NOMO-1 treated with dmso at 0.1 percent for 144 hours (cell line): ENCODE results near the gene CACHD1.

Experiments
- DNase-seq: peaks from one replicate; lab custom pipeline; 2025; ENCODE audit not compliant: unreplicated experiment; lab: John Stamatoyannopoulos, UW

The CACHD1 gene

DNA sequence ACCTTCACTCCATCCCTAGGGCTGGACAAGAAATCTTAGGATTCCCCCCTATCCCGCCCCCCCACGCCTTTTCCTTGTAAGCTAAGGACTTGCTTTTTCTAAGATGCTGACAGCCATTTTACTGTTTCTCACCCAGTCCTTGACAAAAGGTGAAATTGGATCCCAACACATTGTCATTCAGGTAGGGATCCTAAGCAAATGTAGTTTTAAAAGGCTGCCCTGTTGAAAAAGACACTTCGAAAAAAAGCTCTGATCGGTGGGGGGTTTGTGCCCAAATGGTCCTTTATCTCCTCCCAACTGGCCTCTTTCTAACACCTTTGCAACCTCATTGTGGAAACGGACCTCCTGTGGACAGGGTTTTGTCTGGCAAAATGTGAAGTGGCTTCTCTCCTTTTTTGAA, 2.9 kb downstream of the CACHD1 start:
- no peak for DNase-seq

DNA sequence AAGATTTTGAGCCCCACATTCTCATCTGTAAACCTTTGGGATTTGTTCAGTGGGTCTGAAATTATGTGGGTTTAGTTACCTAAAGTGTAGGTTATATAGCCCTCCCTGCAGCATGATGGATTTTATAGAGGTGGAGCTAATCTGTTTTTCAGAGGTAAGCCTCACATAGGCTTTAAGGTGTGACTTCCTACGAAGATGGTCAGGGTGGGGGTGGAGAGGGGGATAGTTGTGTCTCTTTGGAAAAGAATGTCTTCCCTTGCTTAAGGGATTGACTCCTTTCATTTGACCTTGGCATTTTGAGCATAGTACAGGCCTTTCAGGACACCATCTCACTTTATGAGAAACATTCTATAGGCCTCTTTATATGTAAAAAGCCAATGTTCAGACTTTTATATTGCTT, 3.4 kb downstream of the CACHD1 start:
- no peak for DNase-seq

DNA sequence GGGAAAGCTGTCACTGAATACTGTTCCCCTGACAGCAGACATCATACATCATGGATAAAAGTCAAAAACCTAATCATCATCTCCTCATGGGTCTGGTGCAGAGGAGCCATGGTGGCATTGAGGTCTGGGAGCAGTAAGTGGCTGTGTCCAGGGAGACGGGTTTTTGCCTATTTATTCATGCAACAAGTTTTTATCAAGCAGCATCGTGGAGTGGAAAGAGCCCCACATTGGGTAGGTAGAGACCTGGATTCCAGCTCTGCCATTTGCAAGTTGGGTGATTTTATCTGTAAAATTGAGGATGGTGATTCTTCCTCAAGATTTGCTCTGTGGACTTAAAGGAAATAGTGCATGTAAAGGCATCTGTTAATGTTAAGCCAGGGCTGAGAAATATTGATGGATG, 4.2 kb downstream of the CACHD1 start:
- no peak for DNase-seq

DNA sequence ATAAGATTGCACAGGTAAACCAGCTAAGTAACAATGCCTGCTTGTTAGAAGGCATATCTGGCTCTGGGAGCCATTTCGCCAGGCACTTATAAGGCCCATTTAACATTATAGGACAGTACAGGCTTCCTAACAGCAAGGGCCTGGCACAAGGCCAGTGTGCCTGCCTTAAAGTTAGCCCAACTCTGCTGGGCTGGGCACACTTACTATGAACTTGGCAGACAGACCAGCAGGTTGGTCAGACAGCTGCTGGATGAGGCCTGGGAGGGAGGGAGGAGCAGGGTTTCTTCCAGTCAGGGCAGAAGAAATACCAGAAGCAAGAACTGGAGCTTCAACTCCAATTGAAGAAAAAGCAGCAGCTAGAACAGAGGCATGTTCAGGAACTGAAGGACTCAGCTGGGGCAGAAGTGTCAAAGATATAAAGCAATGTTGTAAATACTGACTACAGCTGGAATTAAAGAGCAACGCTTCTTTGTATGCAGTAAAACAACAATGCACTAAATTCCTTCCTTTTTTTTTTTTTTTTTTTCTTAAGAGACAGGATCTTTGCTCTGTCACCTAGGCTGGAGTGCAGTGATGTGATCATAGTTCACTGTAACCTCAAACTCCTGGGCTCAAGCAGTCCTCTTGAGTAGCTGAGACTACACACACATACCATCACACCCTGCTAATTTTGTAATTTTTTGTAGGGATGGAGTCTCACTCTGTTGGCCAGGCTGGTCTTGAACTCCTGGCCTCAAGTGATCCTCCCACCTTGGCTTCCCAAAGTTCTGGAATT, 4.9 kb downstream of the CACHD1 start:
- DNase-seq = no peak

DNA sequence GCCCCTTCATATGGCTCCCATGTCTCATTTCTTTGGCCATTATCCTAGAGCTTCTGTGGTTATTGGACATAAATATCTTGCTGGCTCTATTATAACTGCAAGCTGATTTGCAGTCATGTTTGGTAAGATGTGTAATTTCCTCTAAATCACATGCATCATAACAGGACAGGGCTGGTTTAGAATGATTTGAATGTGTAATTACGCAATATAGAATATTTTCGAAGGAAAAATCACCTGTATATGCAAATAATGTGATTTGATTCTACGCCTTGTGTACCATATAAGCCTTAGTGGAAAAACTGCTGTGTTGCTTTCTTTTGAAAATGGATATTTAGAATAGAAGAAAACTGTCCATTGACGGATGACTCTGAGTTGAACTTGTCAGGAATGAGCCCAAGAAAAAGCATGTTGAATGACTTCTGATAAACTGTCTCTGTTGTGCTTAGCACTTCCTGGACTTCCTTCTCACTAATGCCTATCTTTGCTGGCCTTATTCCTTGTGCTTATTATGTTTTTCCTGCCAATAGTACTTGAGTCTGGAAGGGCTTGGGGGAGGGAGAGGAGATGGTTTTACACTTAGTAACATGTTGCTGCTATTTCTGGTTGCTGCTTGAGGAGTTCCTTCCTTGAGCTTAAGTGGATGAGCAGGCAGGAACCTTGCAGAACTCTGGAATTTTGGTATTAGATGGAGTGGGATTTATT, 6.5 kb downstream of the CACHD1 start:
- no peak for DNase-seq

DNA sequence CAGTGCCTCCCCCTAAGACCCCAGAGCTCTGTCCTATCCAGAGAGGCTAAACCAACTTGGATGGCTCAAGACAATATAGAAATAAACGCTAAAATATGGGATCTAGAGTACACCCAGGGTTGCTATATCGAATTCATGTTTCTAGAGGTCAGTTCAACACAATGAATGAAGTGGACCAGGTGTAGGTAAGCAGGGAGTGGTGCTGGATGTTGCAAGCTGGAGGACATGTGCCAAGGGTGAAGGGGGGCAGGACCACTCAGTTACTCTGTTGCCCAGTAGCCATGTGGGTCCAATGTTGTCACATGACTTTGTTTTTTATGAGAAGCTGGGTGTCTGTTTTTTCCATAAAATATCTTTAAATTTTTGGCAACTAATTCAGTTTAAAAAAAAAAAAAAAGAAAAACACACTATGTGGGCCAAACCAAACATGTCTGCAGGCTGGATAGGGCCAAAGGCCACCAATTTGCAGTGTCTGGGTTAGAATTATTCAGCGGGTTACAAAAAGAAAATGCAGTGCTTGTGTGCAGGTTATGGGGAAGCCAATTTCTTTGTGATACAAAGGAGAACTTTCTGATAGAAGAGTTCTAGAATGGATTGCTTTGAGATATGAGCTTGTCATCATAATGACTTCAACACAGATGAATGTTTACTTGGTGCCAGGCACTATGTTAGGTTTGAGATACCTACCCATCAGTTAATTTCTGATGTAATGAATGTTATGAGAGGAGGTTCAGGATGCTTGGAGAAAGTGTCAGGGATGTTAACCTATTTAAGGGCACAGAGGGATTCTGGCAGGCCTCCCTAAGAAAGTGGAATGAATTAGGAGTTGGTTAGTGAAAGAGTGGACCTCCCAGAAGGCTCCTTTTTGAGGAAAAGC, 8.9 kb downstream of the CACHD1 start:
- no peak for DNase-seq

DNA sequence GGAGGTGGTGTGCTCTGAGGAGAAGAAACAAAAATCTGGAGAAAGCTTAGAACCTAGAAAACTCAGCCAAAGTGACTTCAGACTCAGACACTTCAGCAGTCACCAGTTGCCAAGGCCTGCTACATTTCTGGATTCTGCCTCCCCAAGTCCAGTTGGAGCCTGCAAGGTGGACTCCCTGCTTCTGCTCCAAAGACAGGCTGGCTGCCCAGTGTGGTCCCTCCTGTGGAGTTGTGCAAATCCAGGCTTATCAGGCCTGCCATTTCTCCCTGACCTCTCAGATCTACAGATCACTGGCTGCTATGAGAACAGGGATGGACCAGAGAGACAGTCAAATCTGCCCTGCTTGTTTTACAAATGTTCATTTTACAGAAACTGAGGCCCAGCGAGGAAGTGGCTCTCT, 9.9 kb downstream of the CACHD1 start:
- DNase-seq = no peak

DNA sequence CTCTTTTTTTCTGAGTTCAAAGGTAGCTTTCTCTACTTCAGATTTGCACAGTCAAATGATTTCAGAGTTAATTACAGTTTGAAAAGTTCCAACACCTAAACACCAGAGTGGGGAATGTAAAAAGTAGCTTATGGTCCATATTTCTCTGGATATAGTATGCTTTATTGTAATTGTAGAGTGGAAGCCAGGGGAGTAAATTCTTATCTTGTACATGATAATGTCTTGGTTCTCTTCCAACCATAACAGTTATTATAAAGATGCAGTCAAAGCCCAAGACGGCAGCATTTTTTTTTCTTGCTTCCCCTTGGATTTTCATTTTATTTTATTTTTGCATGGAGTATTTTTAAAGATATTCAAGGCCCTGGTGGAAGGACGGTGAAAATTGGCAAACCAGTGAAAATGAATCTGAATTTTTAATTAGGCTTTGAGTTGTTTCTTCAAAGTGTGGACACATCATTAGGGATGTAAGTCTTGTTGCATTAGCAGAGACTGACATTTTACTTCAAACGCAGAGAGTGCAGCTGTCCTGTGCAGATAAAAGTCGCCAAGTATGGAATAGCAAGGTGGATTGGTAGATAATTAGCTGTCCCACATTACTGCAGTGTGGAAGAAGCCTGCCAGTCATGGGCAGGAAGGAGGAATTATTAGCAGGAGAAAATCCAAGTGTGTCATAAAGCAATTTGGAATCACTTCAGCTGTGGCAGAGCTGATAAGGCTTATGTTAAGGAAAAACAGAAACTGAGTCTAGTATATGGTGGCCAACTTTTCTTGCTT, 11.3 kb downstream of the CACHD1 start:
- no peak for DNase-seq

DNA sequence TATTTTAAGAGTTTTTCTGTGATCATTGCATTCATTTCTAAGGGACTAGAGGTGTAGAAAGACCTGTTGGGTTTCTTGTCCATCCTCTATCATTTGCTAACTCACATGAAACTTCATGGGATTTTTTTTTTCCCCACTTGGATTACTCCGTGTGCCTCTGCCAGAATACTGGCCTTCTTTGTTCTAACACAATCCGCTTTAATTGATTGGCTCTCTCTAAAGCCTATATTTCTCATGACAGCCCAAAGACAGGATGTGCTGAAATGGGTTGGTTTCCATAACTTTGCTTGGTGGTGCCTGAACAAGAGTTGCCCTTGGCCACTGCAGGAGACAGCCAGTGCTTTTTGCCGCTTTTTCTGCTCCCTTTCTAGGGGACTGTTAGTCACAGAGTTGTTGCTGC, 12.2 kb downstream of the CACHD1 start:
- DNase-seq = no peak

DNA sequence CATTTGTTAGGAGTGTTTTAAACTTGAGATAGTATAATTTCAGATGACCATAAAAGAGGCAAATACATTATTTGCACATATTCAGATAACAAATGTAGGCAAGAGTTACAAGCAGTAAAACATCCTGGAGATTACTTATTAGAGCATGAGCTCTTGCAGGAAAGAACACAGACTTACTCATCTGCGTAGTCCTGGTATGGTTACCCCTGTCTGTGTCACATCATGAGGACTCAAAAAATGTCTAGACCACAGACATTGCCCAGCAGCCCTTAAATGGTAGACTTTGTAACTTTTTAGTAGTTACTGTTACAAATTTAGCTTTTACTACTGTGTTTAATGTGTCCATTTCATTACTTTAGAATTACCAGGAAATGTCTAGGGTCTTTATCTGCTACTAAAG, 12.8 kb downstream of the CACHD1 start:
- no peak for DNase-seq

DNA sequence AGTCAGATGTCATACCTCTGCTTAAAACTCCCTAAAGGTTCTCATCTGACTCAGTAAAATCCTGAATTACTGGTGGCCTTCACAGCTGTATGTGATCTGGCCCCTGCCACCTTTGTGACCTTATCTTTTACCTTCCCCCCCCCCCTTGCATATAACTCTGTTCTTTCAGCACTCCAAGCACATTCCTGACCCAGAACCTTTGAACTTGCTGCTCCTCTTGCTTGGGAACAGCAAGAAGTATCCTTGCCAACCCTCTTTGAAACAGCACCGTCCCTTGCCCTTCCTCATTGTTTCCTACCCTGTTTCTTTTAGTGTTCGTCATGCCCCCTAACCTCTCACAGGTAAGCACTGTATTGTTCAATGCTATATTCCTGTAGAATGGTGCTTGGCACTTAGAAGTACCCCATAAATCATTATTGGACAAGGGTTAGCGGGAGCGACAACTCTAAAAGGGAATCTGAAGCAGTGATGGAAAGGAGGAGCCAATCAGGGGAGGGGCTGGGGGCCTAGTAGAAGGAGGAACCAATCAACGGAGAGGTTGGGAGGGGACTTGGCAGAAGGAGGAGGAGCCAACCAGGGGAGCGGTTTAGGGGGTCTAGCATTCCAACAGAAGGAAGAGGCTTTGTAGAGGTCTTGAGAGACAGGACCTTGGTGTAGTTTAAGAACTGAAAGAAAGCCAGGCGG, 13.9 kb downstream of the CACHD1 start:
- DNase-seq = no peak

DNA sequence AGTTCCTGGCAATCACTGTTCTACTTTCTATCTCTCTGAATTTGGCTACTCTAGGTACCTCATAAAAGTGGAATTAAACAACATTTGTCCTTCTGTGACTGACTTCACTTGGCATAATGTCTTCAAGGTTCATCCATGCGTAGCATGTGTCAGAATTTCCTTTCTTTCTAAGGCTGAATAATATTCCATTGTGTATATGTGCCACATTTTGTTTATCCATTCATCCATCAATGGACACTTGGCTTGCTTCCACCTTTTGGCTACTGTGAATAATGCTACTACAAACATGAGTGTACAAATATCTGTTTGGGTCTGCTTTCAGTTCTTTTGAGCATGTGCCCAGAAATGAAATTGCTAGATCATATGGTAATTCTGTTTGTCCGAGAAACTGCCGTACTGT, 14.7 kb downstream of the CACHD1 start:
- DNase-seq = no peak

DNA sequence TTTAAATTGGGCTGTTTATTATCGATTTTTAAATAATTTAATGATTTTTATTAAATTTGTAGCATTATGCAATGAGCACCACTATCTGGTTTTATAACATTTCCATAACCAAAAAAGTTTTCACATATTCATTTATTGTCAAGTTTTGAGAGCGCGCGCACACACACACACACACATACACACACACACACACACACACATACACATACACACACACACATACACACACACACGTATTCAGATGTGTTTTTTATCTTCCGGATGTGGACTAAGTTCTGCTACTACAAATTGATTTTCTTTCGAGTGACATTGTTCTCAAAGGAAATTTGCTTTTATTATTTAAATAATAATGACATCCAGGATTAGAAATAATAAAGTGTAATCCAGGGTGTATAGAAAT, 16.3 kb downstream of the CACHD1 start:
- DNase-seq = no peak

DNA sequence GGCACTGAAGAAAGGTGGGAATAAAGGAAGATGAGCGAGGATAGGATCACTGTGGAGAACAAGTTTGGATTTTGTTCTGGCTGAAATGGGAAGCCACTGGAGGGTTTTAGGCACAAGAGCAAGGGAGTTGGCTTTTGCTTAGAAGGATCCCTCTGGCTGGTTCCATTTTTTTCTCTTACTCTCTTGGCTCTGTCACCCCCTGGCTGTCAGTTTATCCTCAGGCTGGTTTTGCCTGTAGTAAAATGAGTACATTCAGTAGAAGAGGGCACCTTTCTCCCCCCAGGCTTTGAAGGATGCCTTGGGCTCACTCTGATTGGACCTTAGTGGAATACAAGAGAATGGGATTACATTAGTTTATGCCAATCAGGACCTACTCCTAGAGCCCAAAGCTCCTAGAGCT, 17.1 kb downstream of the CACHD1 start:
- no peak for DNase-seq

DNA sequence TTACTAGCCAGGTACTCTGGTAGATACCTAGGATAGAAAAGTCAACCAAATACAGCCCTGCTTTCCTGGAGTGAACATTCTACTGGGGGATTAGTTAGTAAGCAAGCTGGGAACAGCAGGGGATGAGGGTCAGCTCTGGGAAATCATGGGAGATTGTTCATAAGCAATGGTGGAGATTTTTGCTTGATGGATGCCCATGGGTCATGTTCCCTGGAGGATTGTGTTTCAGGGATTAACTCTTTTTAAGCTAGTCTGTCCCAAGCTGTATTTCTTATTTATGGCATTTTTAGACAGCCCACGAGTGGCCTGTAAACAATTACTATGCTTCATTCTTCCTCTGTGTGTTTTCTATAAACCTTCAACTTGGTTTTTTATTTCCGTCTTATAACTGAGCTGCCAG, 18.9 kb downstream of the CACHD1 start:
- no peak for DNase-seq

DNA sequence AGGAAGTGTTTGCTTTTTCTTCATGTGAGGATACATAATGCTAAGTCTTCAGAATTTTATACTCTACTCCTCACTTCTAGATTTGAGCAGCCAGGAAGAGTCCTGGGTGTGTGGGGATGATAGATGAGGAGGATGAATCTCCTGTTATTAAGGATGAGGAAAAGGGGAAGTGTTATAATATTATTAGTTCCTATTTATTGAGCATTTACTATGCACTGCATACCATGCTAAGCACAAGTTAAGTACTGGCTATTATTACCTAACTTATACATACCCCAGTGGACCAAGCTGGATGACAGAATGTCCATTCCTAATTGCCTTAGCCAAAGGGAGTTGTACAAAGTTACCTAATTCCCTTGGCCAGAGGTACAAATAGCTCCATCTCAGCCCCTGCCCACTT, 19.8 kb downstream of the CACHD1 start:
- no peak for DNase-seq

DNA sequence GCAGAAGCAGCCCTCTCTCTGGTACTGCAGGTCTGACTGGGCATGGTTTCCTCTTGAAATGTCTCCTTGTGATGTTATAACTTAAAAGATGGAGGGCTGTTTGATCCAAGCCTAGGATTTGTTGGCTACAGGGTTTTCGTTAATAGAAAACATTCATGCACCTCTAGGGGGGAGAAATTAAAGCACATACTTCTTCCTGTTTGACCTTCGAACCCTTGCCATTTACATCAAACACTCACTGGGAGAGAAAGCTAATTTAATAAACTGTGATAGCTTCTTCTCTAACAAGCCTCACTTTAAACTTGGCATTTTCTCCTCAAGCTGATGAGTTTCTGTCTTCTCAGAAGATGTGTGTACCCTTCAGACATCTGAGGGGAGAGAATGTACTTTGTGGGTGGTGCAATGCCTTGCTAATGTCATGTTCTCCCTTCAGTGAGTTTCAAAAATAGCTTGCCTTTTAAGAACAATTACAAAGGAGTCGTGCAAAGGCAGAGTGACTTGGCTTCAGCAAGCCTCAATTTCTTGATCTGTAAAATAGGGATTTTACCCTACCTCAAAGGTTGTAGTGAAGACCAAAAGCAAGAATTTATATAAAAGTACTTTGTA, 20.4 kb downstream of the CACHD1 start:
- no peak for DNase-seq

DNA sequence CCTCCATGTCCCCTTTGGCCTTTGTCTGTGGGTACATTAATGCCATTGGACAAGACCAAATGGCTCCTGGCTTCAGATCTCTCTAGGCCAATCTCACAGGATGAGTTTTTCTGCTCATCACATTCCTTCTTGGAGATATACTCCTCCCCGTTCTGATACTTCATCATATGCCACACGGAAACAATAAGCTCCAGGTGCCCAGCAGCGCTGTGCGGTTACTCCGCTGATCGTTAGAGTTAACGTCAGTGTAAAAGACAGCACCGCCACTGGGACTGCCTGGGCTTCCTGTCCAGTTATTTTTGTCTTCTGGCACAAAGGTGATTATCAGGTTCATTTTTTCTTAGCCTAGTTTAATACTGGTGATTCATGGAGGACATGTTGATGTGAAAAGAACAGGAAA, 22.5 kb downstream of the CACHD1 start:
- no peak for DNase-seq

DNA sequence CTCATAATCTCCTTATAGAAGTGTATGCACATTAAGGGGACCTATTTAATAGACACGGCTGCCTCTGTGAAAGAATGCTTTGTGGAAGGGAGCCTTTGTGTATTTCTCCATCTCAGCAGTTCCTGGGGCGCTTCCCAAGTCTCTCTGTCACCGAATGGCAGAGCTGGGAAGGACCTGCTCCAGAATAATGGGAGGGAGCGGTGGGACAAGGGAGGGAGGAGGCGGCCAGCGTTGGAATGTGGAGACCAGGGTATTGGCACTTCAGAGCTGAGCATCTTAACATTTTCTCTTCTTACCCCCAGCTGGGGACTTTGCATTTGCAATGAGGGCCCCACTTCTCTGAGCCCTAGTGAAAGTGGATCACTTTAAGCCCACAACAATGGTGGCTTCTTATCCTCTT, 23.9 kb downstream of the CACHD1 start:
- DNase-seq = no peak

DNA sequence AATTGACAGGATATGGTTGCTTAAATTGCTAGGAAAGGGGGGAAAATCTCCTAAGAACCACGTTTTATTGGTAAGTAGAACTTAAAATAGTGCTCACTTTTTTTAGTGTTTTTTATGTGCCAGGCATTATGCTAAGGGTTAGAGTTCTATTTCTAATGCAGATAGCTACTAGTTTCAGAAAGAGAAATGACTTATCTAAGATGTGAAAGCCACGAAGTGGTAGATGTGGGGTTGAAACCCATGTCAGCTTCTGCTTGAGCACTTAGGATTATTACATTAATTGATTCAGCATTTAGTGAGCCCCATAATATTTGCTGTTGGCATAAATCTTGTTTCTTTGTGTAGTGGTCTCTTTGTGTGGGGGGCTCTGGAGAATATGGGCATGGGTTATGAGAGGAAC, 24.7 kb downstream of the CACHD1 start:
- no peak for DNase-seq
